K562 treated with DMSO at 1 percent for 12 hours (cell line): ENCODE data around the gene GOLGA8O. TPM values are rescaled to one million over a fixed set of nuclear protein-coding genes. Genes with fewer than 3 reads are reported as not detected.

Source experiments
- total RNA-seq: library from RNA; unstranded; fragments of 300-600 nt; gene quantifications from 2 replicates; pipeline ENCODE4 v1.2.3, GENCODE V29; 2022; ENCODE audit not compliant: insufficient read depth

GOLGA8O gene, protein sequence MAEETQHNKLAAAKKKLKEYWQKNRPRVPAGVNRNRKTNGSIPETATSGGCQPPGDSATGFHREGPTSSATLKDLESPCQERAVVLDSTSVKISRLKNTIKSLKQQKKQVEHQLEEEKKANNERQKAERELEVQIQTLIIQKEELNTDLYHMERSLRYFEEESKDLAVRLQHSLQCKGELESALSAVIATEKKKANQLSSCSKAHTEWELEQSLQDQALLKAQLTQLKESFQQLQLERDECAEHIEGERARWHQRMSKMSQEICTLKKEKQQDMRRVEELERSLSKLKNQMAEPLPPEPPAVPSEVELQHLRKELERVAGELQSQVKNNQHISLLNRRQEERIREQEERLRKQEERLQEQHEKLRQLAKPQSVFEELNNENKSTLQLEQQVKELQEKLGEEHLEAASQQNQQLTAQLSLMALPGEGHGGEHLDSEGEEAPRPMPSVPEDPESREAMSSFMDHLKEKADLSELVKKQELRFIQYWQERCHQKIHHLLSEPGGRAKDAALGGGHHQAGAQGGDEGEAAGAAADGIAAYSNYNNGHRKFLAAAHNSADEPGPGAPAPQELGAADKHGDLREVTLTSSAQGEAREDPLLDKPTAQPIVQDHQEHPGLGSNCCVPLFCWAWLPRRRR
- not detected in 2 replicates for total RNA-seq

DNA sequence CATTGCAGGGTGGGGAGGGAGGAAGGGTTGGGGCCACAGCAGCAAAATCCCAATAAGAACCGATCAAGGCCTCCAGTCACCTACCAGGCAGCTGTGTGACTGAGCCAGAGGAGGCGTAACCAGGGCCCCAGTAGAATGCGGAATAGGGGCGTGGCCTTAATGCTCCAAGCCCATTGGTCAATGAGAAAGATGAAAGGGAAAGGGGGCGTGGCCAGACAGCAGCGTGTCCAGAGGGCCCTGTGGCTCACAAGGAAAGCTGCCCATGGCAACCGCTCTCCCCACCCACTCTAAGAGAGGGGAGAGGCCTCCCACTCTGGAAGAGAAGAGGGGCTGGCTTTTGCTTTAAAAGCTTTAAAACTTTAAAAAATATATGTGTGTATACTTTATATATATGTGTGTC, at the start of gene GOLGA8O:
Gene GOLGA8O (minus strand): TSS at position 101 of the 400 bp plus-strand sequence. CDS start 98 bp downstream, at position 3.

GRCh38 chr15:32403192-32403591, 52.2 kb downstream of the GOLGA8O start, which contains the start of gene GOLGA8K:
Gene GOLGA8K, minus strand, starts transcription at chr15:32403292. Its CDS starts 98 bp downstream, at chr15:32403194.

Other genes with a start within 250 kb of the GOLGA8O start
- not detected in 2 replicates for gene GOLGA8K, start 52.3 kb downstream of the GOLGA8O start, total RNA-seq
- 0.22 and 2.2 TPM in 2 replicates for gene GOLGA8N, start 137.8 kb upstream of the GOLGA8O start, total RNA-seq
- gene ARHGAP11A, start 159.9 kb upstream of the GOLGA8O start, total RNA-seq: 6.1 and 22.4 TPM in 2 replicates
- not detected in 2 replicates for gene SCG5, start 186.1 kb upstream of the GOLGA8O start, total RNA-seq